ENCODE measurements around the gene DCP1A.

DCP1A gene

DNA sequence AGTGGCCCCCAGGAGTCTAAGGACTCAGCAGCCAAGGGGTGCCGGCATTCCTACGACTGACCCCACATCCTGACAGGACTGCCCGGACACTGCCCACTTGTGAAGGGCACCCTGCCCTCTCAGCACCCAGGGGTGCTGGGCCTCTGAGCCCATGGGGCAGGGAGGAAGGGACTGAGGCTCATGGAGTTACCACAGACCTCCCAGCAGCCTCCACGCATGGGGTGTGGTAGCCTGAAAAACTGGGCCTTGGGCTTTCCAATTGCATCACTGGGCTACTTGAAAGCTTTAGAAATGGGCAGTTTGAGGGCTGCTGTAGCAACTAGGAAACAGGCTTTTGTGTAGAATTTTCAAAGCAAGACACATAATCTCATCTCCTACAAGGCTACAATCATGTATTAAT, 104.7 kb downstream of the DCP1A start:
- DNase-seq: peak in 1 of 2 experiments; percentile 32

DNA sequence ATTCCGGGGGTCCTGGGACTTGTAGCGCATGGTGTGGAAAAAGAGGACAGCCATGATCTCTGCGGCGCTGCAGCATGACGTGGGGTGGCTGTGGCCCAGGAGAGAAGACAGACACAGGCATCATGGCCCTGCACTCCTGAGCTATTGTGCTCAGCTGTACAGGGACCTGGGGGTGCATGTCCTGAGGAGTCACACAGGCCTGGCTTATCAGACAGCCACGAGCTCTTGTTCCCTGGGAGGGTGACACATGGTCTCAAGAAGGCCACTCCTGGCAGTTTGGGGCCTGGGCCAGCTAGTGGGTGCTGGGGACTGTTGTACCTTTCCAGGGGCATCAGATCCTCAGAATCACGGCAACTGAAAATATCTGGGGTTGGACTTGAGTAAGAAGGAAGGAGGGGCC, 105.2 kb downstream of the DCP1A start:
- DNase-seq: no peak

DNA sequence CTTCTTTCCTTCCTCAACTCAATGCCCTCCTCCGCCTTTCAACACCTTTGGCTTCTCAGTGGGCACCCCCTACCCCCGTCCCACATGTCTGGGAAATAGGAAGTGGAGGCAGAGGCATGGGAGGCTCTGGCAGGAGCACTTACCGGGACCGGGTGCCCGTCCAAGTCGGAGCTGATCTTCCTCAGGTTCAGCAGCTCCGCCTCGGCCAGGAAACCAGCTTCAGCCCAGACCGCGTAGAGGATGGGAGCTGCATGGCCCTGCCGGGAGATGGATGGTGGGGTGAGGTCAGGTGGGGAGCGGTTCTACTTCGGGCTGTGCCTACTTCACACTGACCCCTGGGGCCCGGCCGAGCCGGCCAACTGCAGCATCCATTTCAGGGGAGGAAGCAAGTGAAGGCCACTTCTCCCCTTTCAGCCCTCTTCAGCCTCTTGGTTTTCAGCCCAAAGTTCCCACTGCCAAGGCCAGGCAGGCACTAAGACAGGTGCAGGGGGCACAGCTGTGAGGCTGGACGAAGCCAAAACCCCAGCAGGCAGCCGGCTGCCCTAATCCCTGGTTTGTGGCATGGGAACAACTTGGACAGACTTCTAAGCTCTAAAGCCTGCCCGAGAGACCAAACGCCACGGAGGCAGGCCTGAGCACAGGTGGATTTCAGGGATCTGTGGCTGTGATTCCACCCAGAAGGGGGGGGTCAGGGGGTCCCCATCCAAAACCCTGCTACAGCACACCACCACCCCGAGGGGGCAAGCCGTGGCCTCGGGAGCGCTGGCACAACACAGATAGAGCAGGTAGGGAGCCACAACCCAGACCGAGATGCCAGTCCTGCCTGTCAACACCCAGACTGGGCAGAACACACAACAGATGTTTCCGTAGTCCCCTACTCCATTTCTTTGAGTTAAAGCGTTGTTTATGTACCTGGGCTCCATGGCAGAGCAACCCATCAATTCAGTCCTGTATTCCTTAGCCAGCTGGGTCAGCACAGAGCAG, 106.1 kb downstream of the DCP1A start:
- DNase-seq: no peak

DNA sequence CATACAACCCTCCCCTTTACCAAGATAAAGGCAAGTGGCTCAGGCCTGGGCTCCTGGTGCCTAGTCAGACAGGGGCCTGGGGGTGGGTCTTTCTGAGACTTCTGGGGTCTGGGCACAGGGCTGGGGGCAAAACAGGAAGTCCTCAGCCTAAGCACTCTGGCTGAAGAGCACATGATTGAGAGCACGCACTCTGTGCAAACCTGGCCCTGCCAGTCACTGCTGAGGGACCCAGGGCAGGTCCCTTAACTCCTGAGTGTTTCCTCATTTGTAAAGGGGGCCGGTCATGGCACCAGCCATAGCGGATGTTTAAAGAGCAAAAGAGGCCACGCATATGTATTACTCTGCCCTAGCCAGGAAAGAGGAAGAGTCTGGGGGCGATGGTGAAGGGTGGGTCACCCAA, 107.5 kb downstream of the DCP1A start:
- DNase-seq: no peak

DNA sequence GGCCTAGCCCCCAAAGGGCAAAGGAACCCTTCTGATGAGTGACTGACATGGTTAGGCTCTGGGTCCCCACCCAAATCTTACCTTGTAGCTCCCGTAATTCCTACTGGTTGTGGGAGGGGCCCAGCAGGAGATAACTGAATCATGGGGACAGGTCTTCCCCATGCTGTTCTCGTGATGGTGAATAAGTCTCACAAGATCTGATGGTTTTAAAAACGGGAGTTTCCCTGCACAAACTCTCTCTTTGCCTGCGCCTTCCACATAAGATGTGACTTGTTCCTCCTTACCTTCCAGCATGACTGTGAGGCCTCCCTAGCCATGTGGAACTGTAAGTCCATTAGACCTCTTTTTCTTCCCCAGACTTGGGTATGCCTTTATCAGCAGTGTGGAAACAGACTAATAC, 108.5 kb downstream of the DCP1A start:
- no peak for DNase-seq

DNA sequence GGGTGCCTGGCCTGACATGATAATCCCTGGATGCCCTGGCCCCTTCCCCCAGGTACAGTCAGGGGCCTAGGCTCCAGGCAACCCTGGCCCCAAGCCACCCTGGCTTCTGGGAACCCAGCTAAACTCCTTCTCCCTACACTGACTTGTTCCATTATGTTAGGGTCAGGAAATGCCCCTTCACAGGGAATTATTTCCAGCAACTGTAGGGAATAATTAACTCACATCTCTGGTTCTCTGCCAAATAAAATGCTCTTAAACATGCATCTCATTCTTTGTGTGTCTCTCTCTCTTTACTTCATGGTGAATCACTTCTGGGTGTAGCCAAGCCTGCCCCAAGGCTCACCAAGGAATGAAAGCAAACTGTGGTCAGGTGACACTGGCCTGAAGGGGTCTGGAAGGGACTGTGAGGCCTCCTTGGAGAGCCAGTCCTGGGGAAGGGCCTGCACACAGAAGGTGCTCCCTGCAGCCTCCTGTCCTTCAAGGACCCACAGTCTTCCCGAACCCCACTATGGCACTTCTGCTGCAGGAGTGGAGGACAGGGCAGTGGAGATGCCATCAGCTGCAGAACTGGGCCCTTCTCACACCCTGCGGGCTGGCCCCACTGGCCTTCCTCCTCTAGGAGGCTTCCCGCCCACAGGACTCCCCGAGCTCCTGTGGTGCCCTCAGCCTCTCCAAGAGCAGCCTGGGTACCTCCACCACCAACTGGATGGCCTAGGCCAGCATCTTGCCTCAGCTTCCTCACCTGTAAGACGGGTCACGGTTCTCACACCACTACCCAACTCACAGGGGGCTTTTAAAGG, 109.1 kb downstream of the DCP1A start:
- DNase-seq: no peak

DNA sequence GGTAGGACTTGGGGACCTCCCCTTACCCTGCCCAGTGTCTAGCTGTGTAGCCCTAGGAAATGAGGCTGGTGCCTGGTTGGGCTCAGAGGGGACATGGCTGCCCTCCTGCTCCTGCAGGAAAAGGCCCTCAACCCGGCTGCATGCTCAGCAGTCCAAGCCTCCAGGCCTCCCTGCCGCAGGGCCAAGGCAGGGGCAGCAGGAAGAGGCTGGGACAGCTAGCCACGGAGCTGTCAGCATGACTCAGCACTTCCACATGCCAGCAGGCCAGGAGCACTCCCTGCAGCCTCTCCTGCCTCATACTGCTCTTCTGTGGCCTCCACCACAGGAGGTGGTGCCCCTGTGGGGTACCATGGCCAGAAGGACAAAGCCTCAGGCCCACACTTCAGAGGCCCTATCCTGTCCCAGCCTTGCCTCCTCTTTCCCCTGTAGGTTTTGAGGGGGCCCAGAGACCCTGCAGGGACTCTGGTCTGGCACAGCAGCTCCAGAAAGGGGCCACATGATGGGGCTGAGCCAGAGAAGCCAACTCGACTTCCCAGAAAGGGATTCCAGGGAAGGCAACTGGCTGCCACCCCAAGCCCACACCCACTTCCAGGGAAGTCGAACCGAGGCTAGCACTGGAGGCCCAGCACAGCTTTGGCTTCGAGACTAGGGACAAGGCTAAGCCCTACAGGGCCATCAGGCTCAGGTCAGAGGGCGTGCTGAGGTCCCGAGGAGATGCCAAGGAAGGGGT, 111.1 kb downstream of the DCP1A start:
- peak; percentile 78 to 79 for DNase-seq

DNA sequence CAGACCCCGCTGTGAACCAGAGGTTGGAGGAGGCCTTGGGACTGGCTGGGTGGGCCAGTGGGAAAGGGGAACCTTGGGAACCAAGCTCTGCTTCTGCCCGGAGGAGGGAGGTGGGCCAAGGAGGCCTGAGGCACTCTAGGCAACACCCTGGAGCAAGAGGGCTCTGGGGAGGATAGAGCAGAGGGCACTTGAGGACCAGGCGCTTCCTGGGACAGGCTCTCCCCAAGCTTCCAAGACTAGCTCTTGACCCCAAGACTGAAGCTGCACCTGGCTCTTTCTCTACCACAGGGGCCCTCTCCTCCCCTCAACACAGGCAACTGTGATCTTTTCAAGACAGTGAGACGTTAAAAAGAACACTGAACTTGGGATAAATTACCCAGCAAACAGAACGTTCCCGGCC, 111.8 kb downstream of the DCP1A start:
- no peak for DNase-seq

DNA sequence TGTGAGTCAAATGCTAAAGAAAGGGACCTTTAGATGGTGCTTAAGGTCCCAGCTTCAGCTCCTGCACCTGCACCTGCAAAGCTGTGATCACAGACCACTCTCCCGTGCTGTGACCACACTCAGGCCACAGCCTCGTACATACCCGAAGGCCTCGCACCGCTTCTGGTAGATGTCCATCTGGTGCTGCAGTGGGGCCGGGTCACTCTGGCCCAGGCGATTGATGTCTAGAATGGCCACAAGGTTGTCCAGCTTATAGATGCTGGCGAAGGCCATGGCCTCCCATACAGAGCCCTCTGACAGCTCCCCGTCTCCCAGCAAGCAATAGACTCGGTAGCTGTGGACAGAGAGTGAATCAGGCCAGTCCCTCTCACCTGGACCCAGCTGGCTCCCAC, 112.5 kb downstream of the DCP1A start:
- no peak for DNase-seq

DNA sequence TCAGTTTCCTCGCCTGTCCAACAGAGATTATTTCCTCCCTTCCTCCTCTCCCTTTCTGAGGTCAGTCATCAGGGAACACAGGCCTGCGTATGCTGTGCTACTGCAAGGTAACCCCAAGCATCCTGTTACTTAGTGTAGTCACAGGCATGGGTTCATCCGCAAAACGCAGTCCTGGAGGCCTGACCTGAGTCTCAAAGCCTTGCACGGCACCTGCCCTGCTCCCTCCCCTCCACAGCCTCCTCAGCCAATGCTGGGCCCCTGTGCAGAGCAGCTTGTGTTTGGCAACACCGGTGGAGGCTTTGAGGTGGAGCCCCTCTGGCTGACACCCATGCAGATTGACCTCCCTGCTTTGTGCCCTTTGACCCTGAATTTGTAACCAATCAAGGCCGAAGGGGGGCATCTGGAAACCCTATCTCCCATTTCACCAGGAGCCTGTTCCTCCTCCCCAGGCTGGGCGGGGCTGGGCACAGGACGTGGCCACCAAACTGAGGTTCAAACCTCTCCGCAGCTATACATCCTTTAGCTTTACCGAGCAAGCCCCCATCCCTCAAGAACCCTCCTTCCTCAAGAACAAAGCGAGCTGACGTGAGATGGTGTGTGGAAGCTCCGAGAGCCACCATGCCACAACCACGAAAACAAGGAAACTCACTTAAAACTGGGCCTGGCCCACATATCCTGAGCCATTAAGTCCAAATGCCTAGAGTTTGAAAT, 113.1 kb downstream of the DCP1A start:
- DNase-seq: no peak
